Chondrocyte (in vitro differentiated cells): ENCODE results near the gene WNT7A. TPM values are rescaled to one million over a fixed set of nuclear protein-coding genes. Genes with fewer than 3 reads are reported as not detected.

Experiments
- DNase-seq: peaks from one replicate; pipeline ENCODE4 v3.0.0; 2021; ENCODE audit warnings: mixed read lengths, low spot score
- H3K27ac Mint-ChIP-seq: one replicate; pipeline ENCODE4 v1.8.0; 2021; ENCODE audit warnings: mild to moderate bottlenecking, moderate library complexity, mixed read lengths; ENCODE audit not compliant: unreplicated experiment
- H3K27me3 Mint-ChIP-seq: 2 replicates; pipeline ENCODE4 v1.8.0; 2021; ENCODE audit warnings: low read depth, mixed read lengths
- H3K36me3 Mint-ChIP-seq: 2 replicates; pipeline ENCODE4 v1.8.0; 2021; ENCODE audit warnings: low read depth, mixed read lengths
- H3K4me1 Mint-ChIP-seq: 2 replicates; pipeline ENCODE4 v1.8.0; 2021; ENCODE audit warnings: low read depth, mild to moderate bottlenecking, mixed read lengths
- H3K4me3 Mint-ChIP-seq: one replicate; pipeline ENCODE4 v1.8.0; 2021; ENCODE audit warnings: mild to moderate bottlenecking, moderate library complexity, mixed read lengths; ENCODE audit not compliant: unreplicated experiment
- H3K9me3 Mint-ChIP-seq: 2 replicates; pipeline ENCODE4 v1.8.0; 2021; ENCODE audit warnings: low read depth, mixed read lengths
- CTCF ChIP-seq: fragments of 200-600 bp; sonication (generic); IDR thresholded peaks from 2 replicates; pipeline ENCODE4 v1.5.0; 2021; ENCODE audit warnings: antibody characterized with exemption, mild to moderate bottlenecking, moderate library complexity
- total RNA-seq: library from RNA; stranded (reverse); gene quantifications from 3 replicates; pipeline ENCODE4 v1.2.1, GENCODE V29; 2021

Gene WNT7A
- total RNA-seq, 1 donor from 2014 or later: not detected

- no peaks in the 10 kb centered on the region for H3K36me3 Mint-ChIP-seq
- peak; percentile 44 for DNase-seq
- H3K9me3 Mint-ChIP-seq: no peaks in the 10 kb centered on the region
- H3K27me3 Mint-ChIP-seq: peaks cover 18% of the 10 kb centered on the region
- H3K4me3 Mint-ChIP-seq: no peak overlapping the region
- no peak overlapping the region for H3K27ac Mint-ChIP-seq
- no peaks in the 10 kb centered on the region for H3K4me1 Mint-ChIP-seq
- no peak for TF ChIP-seq CTCF
Observed at GRCh38 chr3:13851997-13852637, 27.8 kb downstream of the WNT7A start.

DNA sequence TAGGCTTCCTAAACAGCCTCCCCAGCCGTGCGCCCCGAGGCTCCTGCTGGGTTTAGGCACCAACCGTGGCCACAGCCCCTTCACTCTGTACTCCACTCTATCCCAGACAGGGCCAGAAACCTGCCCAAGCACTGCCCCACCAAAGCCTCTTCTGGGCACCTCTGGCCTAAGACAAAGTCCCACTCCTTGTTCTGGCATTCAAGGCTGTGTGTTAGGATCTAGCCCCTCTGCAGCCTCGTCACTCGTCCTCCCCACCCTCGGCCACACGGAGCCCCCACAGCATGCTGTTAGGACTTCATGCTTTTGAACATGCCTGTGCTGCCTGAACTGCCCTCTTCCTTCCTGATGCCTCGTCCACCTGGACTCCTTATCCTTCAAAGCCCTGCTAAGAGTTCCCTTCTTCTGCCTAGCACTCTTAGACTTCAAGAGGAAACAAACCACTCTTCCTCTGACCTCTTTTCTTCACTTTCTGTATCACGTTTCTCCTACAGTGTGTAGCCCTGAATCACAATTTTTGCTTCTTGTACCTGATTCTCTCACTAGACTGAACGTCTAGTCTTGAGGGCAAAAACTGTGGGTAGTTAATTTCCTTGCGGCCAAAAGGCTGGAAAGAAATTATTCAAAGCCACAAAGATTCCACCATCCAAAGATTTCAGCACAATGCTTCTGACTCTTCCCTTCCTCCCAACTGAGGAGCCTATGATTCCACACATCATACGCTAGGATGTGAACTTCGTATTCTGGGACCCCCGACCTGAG is 28.6 kb downstream of the WNT7A start:
- Mint-ChIP-seq H3K27ac (no peak overlapping the region), H3K9me3 (no peaks in the 10 kb centered on the region), H3K27me3 (peaks cover 13% of the 10 kb centered on the region), H3K36me3 (no peaks in the 10 kb centered on the region), H3K4me1 (no peaks in the 10 kb centered on the region), H3K4me3 (no peak overlapping the region)
- peak; percentile 48 for DNase-seq
- no peak for TF ChIP-seq CTCF

GRCh38 chr3:13850161-13850945 is 29.5 kb downstream of the WNT7A start:
- no peak overlapping the region for H3K4me3 Mint-ChIP-seq
- no peak for TF ChIP-seq CTCF
- no peaks in the 10 kb centered on the region for H3K4me1 Mint-ChIP-seq
- DNase-seq: peak; percentile 76
- no peaks in the 10 kb centered on the region for H3K36me3 Mint-ChIP-seq
- H3K27ac Mint-ChIP-seq: no peak overlapping the region
- peaks cover 15% of the 10 kb centered on the region for H3K27me3 Mint-ChIP-seq
- no peaks in the 10 kb centered on the region for H3K9me3 Mint-ChIP-seq

GRCh38 chr3:13849018-13849417 is 30.9 kb downstream of the WNT7A start:
- H3K27me3 Mint-ChIP-seq: peaks cover 17% of the 10 kb centered on the region
- no peak overlapping the region for H3K27ac Mint-ChIP-seq
- H3K4me3 Mint-ChIP-seq: no peak overlapping the region
- no peaks in the 10 kb centered on the region for H3K9me3 Mint-ChIP-seq
- DNase-seq: no peak
- H3K36me3 Mint-ChIP-seq: no peaks in the 10 kb centered on the region
- H3K4me1 Mint-ChIP-seq: no peaks in the 10 kb centered on the region
- TF ChIP-seq CTCF: no peak
